GM12878 (cell line): ENCODE measurements around the gene TBX10. TPM values are rescaled to one million over a fixed set of nuclear protein-coding genes. Genes with fewer than 3 reads are reported as not detected.

Source experiments
- ATAC-seq: fragments of 200-7000 bp; cut with Tn5 transposase; 3 replicates; pipeline ENCODE4 v1.9.1; 2020; ENCODE audit warnings: mild to moderate bottlenecking, moderate library complexity
- BruUV-seq: library from RNA; stranded (reverse); fragments of 400-500 nt; replicated peaks from 2 replicates; lab custom pipeline; 2021; lab: Mats Ljungman, UMichigan
- CTCF ChIA-PET: fragments of 300-600 bp; sonication (Branson Sonifier 250); formaldehyde crosslinking; extraction: SDS; loops from one replicate; lab custom pipeline; 2021; ENCODE audit warnings: inconsistent platforms; lab: Yijun Ruan, JAX
- POLR2A ChIA-PET: fragments of 350-600 bp; formaldehyde crosslinking; extraction: SDS; loops from one replicate; lab custom pipeline; 2021; ENCODE audit warnings: inconsistent platforms; lab: Charles Lee
- RAD21 ChIA-PET: fragments of 300-600 bp; sonication (Branson Sonifier 250); formaldehyde crosslinking; loops from one replicate; lab custom pipeline; 2023; ENCODE audit warnings: antibody characterized with exemption; ENCODE audit not compliant: unreplicated experiment; lab: Charles Lee
- SMC1A ChIA-PET: fragments of 300-600 bp; sonication (Branson Sonifier 250); formaldehyde crosslinking; loops from one replicate; lab custom pipeline; 2023; ENCODE audit not compliant: unreplicated experiment, uncharacterized antibody; lab: Charles Lee
- DNase-seq: peaks from one replicate; pipeline ENCODE4 v3.0.0-alpha.2; 2011; ENCODE audit warnings: low read depth, low spot score
- FAIRE-seq: peaks from 3 replicates; lab custom pipeline; 2011; peaks lifted over from hg19 to GRCh38; lab: Jason Lieb, UNC
- H2AFZ ChIP-seq: 2 replicates; pipeline ENCODE4 v1.6.0; 2011; ENCODE audit warnings: low read depth, low read length, control low read depth; ENCODE audit not compliant: control insufficient read depth
- H3K27ac ChIP-seq: 2 replicates; pipeline ENCODE4 v1.5.1; 2011; ENCODE audit warnings: control low read depth; ENCODE audit not compliant: control insufficient read depth, insufficient read depth
- H3K27me3 ChIP-seq, 2 experiments: replicated peaks in 1 of 2; 2 replicates each; pipeline versions ENCODE4 v1.6.0 to v1.6.1; 2011; ENCODE audit warnings: low read length in 1 of 2; ENCODE audit not compliant: control insufficient read depth in 2 of 2, insufficient read depth in 2 of 2
- H3K36me3 ChIP-seq, 2 experiments: 2 replicates each; pipeline ENCODE4 v1.5.1; 2011; ENCODE audit warnings: low read length in 1 of 2; ENCODE audit not compliant: control insufficient read depth in 2 of 2, insufficient read depth in 2 of 2
- H3K4me1 ChIP-seq: 2 replicates; pipeline ENCODE4 v1.6.1; 2011; ENCODE audit warnings: mild to moderate bottlenecking, low read length, moderate library complexity, mixed read lengths; ENCODE audit not compliant: control insufficient read depth, insufficient read depth
- H3K4me2 ChIP-seq: 2 replicates; pipeline ENCODE4 v1.6.0; 2011; ENCODE audit warnings: control low read depth; ENCODE audit not compliant: control insufficient read depth, insufficient read depth
- H3K4me3 ChIP-seq: fragments of 200-600 bp; sonication (generic); 2 replicates; pipeline ENCODE4 v1.5.1; 2016
- H3K79me2 ChIP-seq: 2 replicates; pipeline ENCODE4 v1.6.0; 2011; ENCODE audit warnings: low read length; ENCODE audit not compliant: control insufficient read depth, insufficient read depth
- H3K9ac ChIP-seq: 2 replicates; pipeline ENCODE4 v1.8.0; 2011; ENCODE audit warnings: low read length, control low read depth, mixed read lengths; ENCODE audit not compliant: control insufficient read depth, insufficient read depth
- H3K9me3 ChIP-seq: replicated peaks from 3 replicates; pipeline ENCODE4 v1.5.1; 2011; ENCODE audit warnings: mild to moderate bottlenecking, low read length; ENCODE audit not compliant: control insufficient read depth, insufficient read depth
- H4K20me1 ChIP-seq: 2 replicates; pipeline ENCODE4 v1.6.0; 2011; ENCODE audit not compliant: control insufficient read depth, insufficient read depth
- BCL11A ChIP-seq: IDR thresholded peaks from 2 replicates; pipeline ENCODE4 v1.6.1; 2011; ENCODE audit warnings: low read depth, low read length
- EGR1 ChIP-seq, 2 experiments: IDR thresholded peaks; 1 replicate in 1 of 2; 2 replicates in 1 of 2; pipeline ENCODE4 v1.6.1; 2011 to 2012; ENCODE audit warnings: low read depth in 2 of 2, low read length in 2 of 2, borderline replicate concordance in 1 of 2, mild to moderate bottlenecking in 1 of 2, moderate library complexity in 1 of 2
- EP300 ChIP-seq, 2 experiments: fragments of 150-350 bp in 1 of 2; IDR thresholded peaks; 2 replicates each; pipeline ENCODE4 v1.6.1; 2011 to 2012; ENCODE audit warnings: low read depth in 2 of 2, low read length in 2 of 2, borderline replicate concordance in 1 of 2, improper control_type of control experiment in 1 of 2, inconsistent platforms in 1 of 2; ENCODE audit not compliant: control insufficient read depth in 1 of 2
- JUNB ChIP-seq: IDR thresholded peaks from 2 replicates; pipeline ENCODE4 v1.6.1; 2016; ENCODE audit warnings: antibody characterized with exemption, mild to moderate bottlenecking
- MEF2A ChIP-seq: IDR thresholded peaks from 2 replicates; pipeline ENCODE4 v1.6.1; 2011; ENCODE audit warnings: low read depth, mild to moderate bottlenecking, low read length, moderate library complexity; ENCODE audit not compliant: insufficient read depth
- NFYA ChIP-seq: IDR thresholded peaks from 2 replicates; pipeline ENCODE4 v1.6.1; 2011; ENCODE audit warnings: low read depth, mild to moderate bottlenecking, low read length, improper control_type of control experiment, borderline replicate concordance
- PAX5 ChIP-seq: IDR thresholded peaks from 2 replicates; pipeline ENCODE4 v1.6.1; 2011; ENCODE audit warnings: low read depth, low read length, borderline replicate concordance
- PAX8 ChIP-seq: fragments of 450-650 bp; IDR thresholded peaks from 2 replicates; pipeline ENCODE4 v1.6.1; 2017; ENCODE audit warnings: mild to moderate bottlenecking, moderate library complexity
- RFX5 ChIP-seq: IDR thresholded peaks from 2 replicates; pipeline ENCODE4 v1.6.1; 2011; ENCODE audit warnings: low read depth, low read length, improper control_type of control experiment
- RUNX3 ChIP-seq: IDR thresholded peaks from 2 replicates; pipeline ENCODE4 v1.6.1; 2012; ENCODE audit warnings: low read length, inconsistent platforms
- TAF1 ChIP-seq: IDR thresholded peaks from 2 replicates; pipeline ENCODE4 v1.6.1; 2011; ENCODE audit warnings: mild to moderate bottlenecking, low read depth, low read length, borderline replicate concordance
- TCF12 ChIP-seq: IDR thresholded peaks from 2 replicates; pipeline ENCODE4 v1.6.1; 2011; ENCODE audit warnings: low read depth, mild to moderate bottlenecking, low read length
- TCF7 ChIP-seq: IDR thresholded peaks from 2 replicates; pipeline ENCODE4 v1.6.1; 2014; ENCODE audit warnings: antibody characterized with exemption, borderline replicate concordance
- ZBED1 ChIP-seq: IDR thresholded peaks from 2 replicates; pipeline ENCODE4 v1.6.1; 2016; ENCODE audit warnings: borderline replicate concordance
- WGBS: methylation state at CpG from one replicate; pipeline ENCODE4 v1.1.6; 2016; ENCODE audit warnings: low lambda C conversion rate; ENCODE audit not compliant: insufficient replicate concordance, insufficient coverage; ENCODE audit errors: missing lambda C conversion rate; 5-methylcytosine and 5-hydroxymethylcytosine counted together
- in situ Hi-C: fragments of 300-500 bp; cut with MboI; formaldehyde crosslinking; loops from 9 replicates; pipeline ENCODE4 v1.14.3; 2018; ENCODE audit warnings: mixed read lengths
- intact Hi-C: fragments of 100-400 bp; cut with micrococcal nuclease; formaldehyde crosslinking; loops from one replicate; pipeline ENCODE4 v1.14.2; 2022; ENCODE audit not compliant: unreplicated experiment
- polyA plus RNA-seq, 11 experiments: library from polyadenylated mRNA; depleted of rRNA in 4 of 11; unstranded in 6 of 11; stranded (reverse) in 5 of 11; fragments of >200 nt; fragmentation: Nextera tagmentation in 4 of 11; fragmentation: Illumina TruSeq in 1 of 11; extraction: Ambion mirVana in 4 of 11; extraction: Trizol in 1 of 11; gene quantifications; 1 replicate in 1 of 11; 2 replicates in 10 of 11; pipeline versions ENCODE4 v1.2.1 to v1.2.3, GENCODE V29; 2011 to 2016; ENCODE audit warnings: inconsistent platforms in 2 of 11, missing spikeins in 2 of 11, low read depth in 1 of 11
- total RNA-seq, 4 experiments: library from RNA; depleted of rRNA in 3 of 4; stranded (reverse); fragments of >200 nt in 3 of 4; fragmentation: Illumina TruSeq in 1 of 4; extraction: Trizol in 1 of 4; gene quantifications; 2 replicates each; pipeline versions ENCODE4 v1.2.1 to v1.2.3, GENCODE V29; 2013 to 2021
- TF ChIP-seq, protein P1 (sequence below): fragments of 150-350 bp; IDR thresholded peaks from 2 replicates; pipeline ENCODE4 v1.6.1; 2014; ENCODE audit warnings: mild to moderate bottlenecking, low read depth, low read length
- TF ChIP-seq, protein P2 (sequence below): fragments of 450-650 bp; IDR thresholded peaks from 2 replicates; pipeline ENCODE4 v1.6.1; 2018; ENCODE audit warnings: mild to moderate bottlenecking, low read depth, moderate library complexity; ENCODE audit not compliant: partially characterized antibody
- TF ChIP-seq, protein P3 (sequence below): fragments of 450-650 bp; formaldehyde crosslinking; IDR thresholded peaks from 2 replicates; pipeline ENCODE4 v1.4.0; 2022; ENCODE audit warnings: mild to moderate bottlenecking, moderate library complexity

The TBX10 gene
- total and polyA plus RNA-seq, 10 of the 15 experiments (the other 5 are each of a cell fraction or from before 2014, with no cell fraction given): 0.10 to 0.44 (median 0.20) TPM; not detected in 4

DNA sequence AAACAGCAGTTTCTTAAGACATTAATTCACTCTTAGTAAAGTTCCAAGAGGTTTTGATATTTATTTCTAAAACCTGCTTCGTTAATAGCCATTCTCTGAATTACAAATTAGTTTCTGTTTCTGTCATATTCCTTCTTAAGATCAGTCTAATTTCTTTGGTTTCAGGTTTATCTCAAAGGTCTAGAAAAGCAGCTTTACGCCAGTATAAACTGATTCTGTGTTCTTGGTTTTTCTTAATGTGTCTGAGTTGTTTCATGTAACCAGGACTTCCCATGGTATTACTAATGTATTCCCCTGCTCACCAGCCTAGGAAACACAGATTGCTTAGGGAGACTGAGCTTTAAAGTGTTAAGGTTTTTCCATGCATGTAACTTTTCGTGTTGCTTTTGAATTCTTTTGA lies 17.7 kb upstream of the TBX10 start:
- 0 out of 2 replicates have a peak overlapping the region, but pooled peaks have one; percentile 14 for H3K4me3 ChIP-seq
- peak overlapping the region; percentile 71 for H3K27ac ChIP-seq
- intact Hi-C loops (no loop called here), in situ Hi-C loops (no loop called here)
- no peaks in the 10 kb centered on the region for H3K36me3 ChIP-seq
- WGBS: 0% methylated on average over 3 of the region's 3 CpGs
- no peaks in the 10 kb centered on the region for H4K20me1 ChIP-seq
- H3K79me2 ChIP-seq: no peaks in the 10 kb centered on the region
- ChIA-PET POLR2A (interaction anchor here (1.5 kb wide), 1 partner anchor 9 kb away, joined by 7 read pairs; no protein-coding TSS in a partner anchor), CTCF (interaction anchor here (0.8 to 7.7 kb wide), 6 partner anchors 11 to 306 kb away, joined by 4 to 132 read pairs (median 12); partner anchors contain the start of genes ACY3 and NUDT8), SMC1A (interaction anchor here (0.7 to 6.3 kb wide), 8 partner anchors 10 to 79 kb away, joined by 3 to 69 read pairs (median 4); partner anchors contain the start of genes ACY3 and NUDT8), RAD21 (interaction anchor here (0.9 to 1.0 kb wide), 2 partner anchors 9 to 28 kb away, joined by 8 read pairs; partner anchors contain the start of gene NUDT8)
- peaks cover 8% of the 10 kb centered on the region for H3K9me3 ChIP-seq
- H3K9ac ChIP-seq: no peak overlapping the region
- no peak overlapping the region for H2AFZ ChIP-seq
- no peaks in the 10 kb centered on the region for H3K27me3 ChIP-seq
- ATAC-seq (peak; percentile 29), DNase-seq (no peak), FAIRE-seq (peak; percentile 49)
- no peak overlapping the region for H3K4me2 ChIP-seq
- peaks cover 29% of the 10 kb centered on the region for H3K4me1 ChIP-seq
- no TSS peak for BruUV-seq
- TF ChIP-seq JUNB (peak; percentile 93), RUNX3 (peak; percentile 60; the same call in 1 of the 2 replicates), PAX5 (no peak), MEF2A (0 out of 2 replicates have a peak, but pooled peaks have one; percentile 38), PAX8 (no peak), EGR1 (IDR thresholded peaks at IDR 0.05; ENCODE audit: borderline replicate concordance in 1 of 2, low read depth in 2 of 2, low read length in 2 of 2) (no peak), TCF7 (0 out of 2 replicates have a peak, but pooled peaks have one; percentile 33), EP300 (IDR thresholded peaks at IDR 0.05; ENCODE audit: borderline replicate concordance in 1 of 2, control insufficient read depth in 1 of 2, low read depth in 2 of 2, low read length in 2 of 2) (no peak), BCL11A (no peak; the same call in 1 of the 2 replicates), TCF12 (no peak), NFYA (no peak), ZBED1 (peak; percentile 37; the same call in 1 of the 2 replicates), RFX5 (no peak), TAF1 (no peak)
- TF ChIP-seq, protein P1, sequence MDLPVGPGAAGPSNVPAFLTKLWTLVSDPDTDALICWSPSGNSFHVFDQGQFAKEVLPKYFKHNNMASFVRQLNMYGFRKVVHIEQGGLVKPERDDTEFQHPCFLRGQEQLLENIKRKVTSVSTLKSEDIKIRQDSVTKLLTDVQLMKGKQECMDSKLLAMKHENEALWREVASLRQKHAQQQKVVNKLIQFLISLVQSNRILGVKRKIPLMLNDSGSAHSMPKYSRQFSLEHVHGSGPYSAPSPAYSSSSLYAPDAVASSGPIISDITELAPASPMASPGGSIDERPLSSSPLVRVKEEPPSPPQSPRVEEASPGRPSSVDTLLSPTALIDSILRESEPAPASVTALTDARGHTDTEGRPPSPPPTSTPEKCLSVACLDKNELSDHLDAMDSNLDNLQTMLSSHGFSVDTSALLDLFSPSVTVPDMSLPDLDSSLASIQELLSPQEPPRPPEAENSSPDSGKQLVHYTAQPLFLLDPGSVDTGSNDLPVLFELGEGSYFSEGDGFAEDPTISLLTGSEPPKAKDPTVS: no peak
- TF ChIP-seq, protein P2, sequence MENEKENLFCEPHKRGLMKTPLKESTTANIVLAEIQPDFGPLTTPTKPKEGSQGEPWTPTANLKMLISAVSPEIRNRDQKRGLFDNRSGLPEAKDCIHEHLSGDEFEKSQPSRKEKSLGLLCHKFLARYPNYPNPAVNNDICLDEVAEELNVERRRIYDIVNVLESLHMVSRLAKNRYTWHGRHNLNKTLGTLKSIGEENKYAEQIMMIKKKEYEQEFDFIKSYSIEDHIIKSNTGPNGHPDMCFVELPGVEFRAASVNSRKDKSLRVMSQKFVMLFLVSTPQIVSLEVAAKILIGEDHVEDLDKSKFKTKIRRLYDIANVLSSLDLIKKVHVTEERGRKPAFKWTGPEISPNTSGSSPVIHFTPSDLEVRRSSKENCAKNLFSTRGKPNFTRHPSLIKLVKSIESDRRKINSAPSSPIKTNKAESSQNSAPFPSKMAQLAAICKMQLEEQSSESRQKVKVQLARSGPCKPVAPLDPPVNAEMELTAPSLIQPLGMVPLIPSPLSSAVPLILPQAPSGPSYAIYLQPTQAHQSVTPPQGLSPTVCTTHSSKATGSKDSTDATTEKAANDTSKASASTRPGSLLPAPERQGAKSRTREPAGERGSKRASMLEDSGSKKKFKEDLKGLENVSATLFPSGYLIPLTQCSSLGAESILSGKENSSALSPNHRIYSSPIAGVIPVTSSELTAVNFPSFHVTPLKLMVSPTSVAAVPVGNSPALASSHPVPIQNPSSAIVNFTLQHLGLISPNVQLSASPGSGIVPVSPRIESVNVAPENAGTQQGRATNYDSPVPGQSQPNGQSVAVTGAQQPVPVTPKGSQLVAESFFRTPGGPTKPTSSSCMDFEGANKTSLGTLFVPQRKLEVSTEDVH: no peak
- TF ChIP-seq, protein P3, sequence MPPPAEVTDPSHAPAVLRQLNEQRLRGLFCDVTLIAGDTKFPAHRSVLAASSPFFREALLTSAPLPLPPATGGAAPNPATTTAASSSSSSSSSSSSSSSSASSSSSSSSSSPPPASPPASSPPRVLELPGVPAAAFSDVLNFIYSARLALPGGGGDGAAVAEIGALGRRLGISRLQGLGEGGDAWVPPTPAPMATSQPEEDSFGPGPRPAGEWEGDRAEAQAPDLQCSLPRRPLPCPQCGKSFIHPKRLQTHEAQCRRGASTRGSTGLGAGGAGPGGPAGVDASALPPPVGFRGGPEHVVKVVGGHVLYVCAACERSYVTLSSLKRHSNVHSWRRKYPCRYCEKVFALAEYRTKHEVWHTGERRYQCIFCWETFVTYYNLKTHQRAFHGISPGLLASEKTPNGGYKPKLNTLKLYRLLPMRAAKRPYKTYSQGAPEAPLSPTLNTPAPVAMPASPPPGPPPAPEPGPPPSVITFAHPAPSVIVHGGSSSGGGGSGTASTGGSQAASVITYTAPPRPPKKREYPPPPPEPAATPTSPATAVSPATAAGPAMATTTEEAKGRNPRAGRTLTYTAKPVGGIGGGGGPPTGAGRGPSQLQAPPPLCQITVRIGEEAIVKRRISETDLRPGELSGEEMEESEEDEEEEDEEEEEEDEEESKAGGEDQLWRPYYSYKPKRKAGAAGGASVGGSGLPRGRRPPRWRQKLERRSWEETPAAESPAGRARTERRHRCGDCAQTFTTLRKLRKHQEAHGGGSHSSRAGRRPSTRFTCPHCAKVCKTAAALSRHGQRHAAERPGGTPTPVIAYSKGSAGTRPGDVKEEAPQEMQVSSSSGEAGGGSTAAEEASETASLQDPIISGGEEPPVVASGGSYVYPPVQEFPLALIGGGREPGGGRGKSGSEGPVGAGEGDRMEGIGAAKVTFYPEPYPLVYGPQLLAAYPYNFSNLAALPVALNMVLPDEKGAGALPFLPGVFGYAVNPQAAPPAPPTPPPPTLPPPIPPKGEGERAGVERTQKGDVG: no peak
